Ureter (tissue), 1 donor: Measurements from ENCODE around the gene STEAP1. TPM values are rescaled to one million over a fixed set of nuclear protein-coding genes. Genes with fewer than 3 reads are reported as not detected.
A peak's percentile ranks its signal among the peaks of the same experiment; 100 is the strongest.
"Not testable (repeated sequence)": the region's sequence is repeated elsewhere in the genome, so short reads cannot be mapped to it uniquely, and the experiment has no call there.

Experiments used
- DNase-seq: peaks from one replicate; pipeline ENCODE4 v3.0.0-alpha.2; 2020; ENCODE audit warnings: low spot score
- total RNA-seq: library from RNA; stranded (reverse); gene quantifications from one replicate; pipeline ENCODE4 v1.2.4, GENCODE V29; 2023
- donor health status: DM: yes; HTN: yes; CAD: no.

The STEAP1 gene
- total RNA-seq, 1 donor from 2014 or later = 20.5 TPM

- DNase-seq = no peak
These were observed 19.0 kb downstream of the STEAP1 start for GRCh38 chr7:90173127-90173844.

GRCh38 chr7:90175667-90176066 is 21.4 kb downstream of the STEAP1 start:
- no peak for DNase-seq

DNA sequence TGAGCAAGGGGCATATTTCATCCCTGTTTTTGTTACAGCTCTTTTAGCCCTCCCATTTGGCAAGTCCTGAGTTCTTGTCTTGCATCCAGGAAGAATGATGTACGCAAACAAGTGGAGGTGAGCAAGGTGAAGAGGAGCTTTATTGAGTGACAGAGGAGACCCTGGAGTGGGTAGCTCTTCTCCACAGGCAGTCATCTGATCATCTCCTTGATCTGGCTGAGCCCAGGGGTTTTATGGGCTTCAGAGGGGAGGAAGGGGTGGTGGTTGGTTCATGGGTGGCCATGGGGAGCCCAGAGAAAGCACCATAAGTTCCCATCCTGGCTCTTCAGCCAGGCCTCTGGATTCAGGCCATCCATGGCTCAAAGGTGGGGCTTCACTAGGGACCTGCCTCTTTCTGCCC is 21.9 kb downstream of the STEAP1 start:
- no peak for DNase-seq

GRCh38 chr7:90178166-90178565 is 23.9 kb downstream of the STEAP1 start:
- DNase-seq = no peak

GRCh38 chr7:90178679-90179278 is 24.5 kb downstream of the STEAP1 start:
- DNase-seq = no peak

- no peak for DNase-seq
These were observed 25.8 kb downstream of the STEAP1 start for GRCh38 chr7:90180011-90180585.

- DNase-seq = no peak
These were observed 26.4 kb downstream of the STEAP1 start for GRCh38 chr7:90180649-90181048.

DNA sequence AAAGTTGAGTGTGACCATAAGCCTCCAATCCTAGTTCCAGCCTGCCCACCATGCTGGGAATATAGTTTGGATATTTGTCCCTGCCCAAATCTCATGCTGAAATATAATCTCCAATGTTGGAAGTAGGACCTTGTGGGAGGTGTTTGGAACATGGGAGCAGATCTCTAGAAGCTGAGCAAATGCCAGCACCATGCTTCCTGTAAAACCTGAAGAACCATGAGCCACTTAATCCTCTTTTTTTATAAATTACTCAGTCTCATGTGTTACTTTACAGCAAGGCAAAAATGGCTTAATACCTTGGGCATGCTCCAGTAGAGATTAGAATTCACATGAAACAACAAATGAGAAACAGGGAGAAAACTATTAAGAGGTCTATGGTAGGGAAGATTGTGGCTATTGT is 27.2 kb downstream of the STEAP1 start:
- no peak for DNase-seq

- not testable (repeated sequence) for DNase-seq
These were observed 32.0 kb downstream of the STEAP1 start for GRCh38 chr7:90186290-90186689.

DNA sequence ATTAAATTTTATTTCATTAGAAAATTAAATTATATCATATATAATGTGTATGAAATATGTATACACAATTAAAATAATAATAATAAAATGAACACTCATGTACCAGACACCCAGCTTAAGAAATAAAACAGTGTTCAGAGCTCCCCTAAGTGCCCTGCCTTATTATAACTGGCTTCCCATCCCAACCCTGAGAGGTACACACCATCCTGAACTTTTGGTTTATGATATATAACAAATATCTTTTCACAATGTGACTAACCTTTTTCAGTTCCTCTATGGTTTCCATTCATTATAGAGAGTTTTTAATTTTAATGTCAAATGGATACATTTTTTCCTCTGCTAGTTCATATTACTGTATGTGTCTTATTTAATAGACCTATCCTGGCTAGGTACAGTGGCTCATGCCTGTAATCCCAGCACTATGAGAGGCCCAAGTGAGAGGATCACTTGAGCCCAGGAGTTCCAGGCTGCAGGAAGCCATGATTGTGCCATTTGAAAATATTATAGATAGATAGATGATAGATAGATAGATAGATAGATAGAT is 33.3 kb downstream of the STEAP1 start:
- DNase-seq = no peak

GRCh38 chr7:90188281-90188680 is 34.0 kb downstream of the STEAP1 start:
- no peak for DNase-seq

- no peak for DNase-seq
These were observed 36.7 kb downstream of the STEAP1 start for GRCh38 chr7:90190995-90191394.

DNA sequence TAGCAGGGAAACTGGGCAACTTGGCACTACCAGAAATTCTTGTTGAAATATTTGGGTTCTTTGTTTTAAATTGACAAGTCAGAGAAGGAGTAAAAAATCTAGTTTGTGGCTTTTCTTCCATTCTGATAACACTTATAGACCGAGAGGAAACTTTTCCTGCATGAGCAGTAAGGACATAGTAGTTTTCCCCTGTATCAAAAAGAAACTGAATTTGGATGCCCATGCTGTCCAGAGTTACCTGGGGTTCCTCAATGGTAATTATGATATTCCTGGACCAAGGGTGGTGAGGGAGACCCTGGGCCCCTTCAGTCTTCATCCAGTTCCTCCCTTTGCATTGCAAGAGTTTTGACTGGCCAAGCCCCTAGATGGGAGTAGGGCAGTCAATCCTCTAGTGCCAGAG is 37.4 kb downstream of the STEAP1 start:
- no peak for DNase-seq

GRCh38 chr7:90192876-90193750 is 38.8 kb downstream of the STEAP1 start:
- no peak for DNase-seq

DNA sequence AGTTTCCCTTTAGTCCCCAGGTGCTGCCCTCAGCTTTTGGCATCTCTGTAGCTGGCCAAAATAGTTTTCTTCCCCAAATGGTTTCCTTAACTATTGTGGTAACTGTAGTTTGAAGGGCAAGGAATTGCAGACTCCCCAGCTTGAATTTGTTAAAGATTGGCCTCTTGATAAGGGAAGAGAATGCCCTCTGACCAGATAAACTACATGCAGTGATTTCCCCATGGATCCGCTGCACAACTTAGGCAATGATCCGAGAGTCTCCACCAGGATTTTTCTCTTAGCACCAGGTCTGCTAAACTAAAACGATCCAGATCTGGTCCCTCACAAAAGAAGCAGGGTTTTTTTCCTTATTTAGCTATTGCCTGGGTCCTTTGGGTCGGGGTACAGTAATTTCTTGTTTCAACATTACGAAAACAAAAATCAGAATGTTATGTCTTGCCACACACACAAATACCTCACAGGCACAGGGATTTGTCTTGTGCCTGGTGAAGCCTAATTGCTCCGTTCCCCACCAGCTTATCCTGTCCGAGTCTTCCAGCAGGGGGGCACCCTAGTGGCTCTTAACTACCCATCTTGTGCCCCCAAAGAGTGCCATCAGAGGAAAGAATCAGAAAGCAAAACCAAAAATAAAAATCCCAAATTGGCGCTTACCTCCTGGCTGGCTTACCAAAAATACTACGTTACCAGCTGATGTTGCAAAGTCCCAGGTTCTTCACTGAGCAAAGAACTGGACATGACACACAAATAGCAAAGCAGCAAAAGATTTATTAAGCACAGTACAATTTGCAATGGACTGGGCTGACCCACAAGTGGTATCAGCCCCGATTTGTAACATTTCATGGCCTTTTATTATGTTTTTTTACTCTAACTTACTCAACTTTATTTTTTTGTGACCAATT is 40.9 kb downstream of the STEAP1 start:
- DNase-seq = no peak

DNA sequence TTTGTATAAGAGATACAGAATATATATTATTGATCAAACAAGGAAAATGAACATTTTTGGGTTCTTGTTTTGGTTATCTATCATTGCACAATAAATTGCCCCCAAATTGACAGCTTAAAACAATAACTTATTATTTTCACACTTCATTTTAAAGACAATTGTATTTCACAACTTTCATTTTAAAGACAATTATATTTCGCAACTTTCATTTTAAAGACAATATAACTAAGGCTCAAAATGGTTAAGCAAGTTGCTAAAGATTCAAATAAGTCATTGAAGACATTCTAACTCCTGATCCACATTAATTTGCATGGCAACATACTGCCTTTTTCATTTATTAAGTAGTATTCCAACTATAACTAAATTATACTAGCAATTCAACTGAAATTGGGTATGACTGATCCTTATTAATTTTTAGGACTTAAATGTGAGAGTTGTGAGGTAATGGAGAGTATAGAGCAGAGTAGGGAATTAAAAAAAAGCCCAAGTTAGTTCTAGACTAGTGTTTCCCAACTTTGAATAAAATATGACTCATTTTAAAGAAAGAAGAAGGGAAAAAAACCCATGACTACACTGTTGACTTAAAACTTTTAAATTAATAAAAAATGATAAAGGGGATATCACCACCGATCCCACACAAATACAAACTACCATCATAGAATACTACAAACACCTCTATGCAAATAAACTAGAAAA is 47.4 kb downstream of the STEAP1 start:
- DNase-seq = no peak

GRCh38 chr7:90207956-90208355 is 53.7 kb downstream of the STEAP1 start:
- no peak for DNase-seq

DNA sequence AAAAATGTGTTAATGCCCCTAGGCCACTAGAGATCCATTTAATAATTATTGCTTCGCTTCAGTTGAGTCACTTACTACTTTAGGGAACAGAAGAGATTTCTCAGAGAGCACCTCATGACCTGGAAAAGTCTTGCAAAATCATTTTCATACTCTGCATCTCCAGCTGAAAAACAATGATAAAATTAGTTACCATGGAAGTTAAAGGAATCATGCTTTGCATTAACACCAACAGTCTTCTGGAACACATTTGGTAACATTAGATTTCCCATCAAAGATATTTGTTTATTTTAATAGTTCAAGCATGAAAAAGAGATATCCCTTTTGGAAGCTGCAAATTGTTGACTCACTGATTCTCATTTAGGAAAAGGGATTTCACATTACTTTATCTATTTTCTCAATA is 55.5 kb downstream of the STEAP1 start:
- DNase-seq = no peak

DNA sequence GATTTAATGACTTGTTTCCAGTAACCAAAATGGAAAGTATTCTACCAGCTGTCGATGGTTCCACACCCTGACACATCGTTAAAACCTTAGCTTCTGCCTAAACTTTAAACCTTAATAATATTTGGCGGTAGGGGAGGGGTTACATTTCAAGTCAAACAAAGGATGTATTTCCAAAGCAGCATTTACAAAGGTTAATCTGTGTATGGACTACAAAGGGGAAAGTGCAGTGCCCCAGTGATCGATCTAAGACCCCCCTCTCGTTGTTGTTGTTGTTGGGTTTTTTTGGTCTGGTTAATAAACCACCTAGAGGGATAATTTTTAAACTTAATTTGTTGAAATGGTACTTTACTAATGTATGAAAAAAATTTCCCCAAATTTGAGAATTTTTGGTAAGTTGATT is 56.2 kb downstream of the STEAP1 start:
- no peak for DNase-seq

- DNase-seq = peak; percentile 43
These were observed 56.7 kb downstream of the STEAP1 start for GRCh38 chr7:90210981-90211380.
